Skin of body (tissue), 2 donors: ENCODE data around the gene NLRC3. TPM values are rescaled to one million over a fixed set of nuclear protein-coding genes. Genes with fewer than 3 reads are reported as not detected.

ENCODE experiments used
- DNase-seq: peaks from one replicate; lab custom pipeline; 2025; lab: John Stamatoyannopoulos, UW
- total RNA-seq: library from RNA; depleted of rRNA; stranded (reverse); fragments of >200 nt; gene quantifications from one replicate; pipeline ENCODE4 v1.2.3, GENCODE V29; 2014

The NLRC3 gene
- total RNA-seq, 1 donor from 2014 or later = 0.39 TPM

GRCh38 chr16:3579776-3580175 is 2.6 kb upstream of the NLRC3 start:
- DNase-seq = no peak

GRCh38 chr16:3578610-3579551 is 1.7 kb upstream of the NLRC3 start:
- no peak for DNase-seq

GRCh38 chr16:3578121-3578520 is 918 bp upstream of the NLRC3 start:
- DNase-seq = no peak

GRCh38 chr16:3576211-3576610 is 992 bp downstream of the NLRC3 start:
- DNase-seq = no peak

- DNase-seq = no peak
These were observed 1.7 kb downstream of the NLRC3 start for GRCh38 chr16:3575491-3575890.

GRCh38 chr16:3574195-3574594 is 3.0 kb downstream of the NLRC3 start:
- no peak for DNase-seq

- DNase-seq = no peak
These were observed 3.9 kb downstream of the NLRC3 start for GRCh38 chr16:3573146-3573815.

GRCh38 chr16:3570420-3571062 is 6.7 kb downstream of the NLRC3 start:
- DNase-seq = no peak

- no peak for DNase-seq
These were observed 7.4 kb downstream of the NLRC3 start for GRCh38 chr16:3569851-3570250.

- DNase-seq = no peak
These were observed 10.2 kb downstream of the NLRC3 start for GRCh38 chr16:3566990-3567389.

- DNase-seq = no peak
These were observed 12.4 kb downstream of the NLRC3 start for GRCh38 chr16:3564889-3565141.

- DNase-seq = no peak
These were observed 12.9 kb downstream of the NLRC3 start for GRCh38 chr16:3564130-3564888.

GRCh38 chr16:3562914-3563480 is 14.2 kb downstream of the NLRC3 start:
- no peak for DNase-seq

- no peak for DNase-seq
These were observed 15.6 kb downstream of the NLRC3 start for GRCh38 chr16:3561626-3562025.

- DNase-seq = no peak
These were observed 22.8 kb downstream of the NLRC3 start for GRCh38 chr16:3554351-3554928.

- DNase-seq = no peak
These were observed 23.9 kb downstream of the NLRC3 start for GRCh38 chr16:3553138-3553923.

GRCh38 chr16:3550851-3551847 is 26.1 kb downstream of the NLRC3 start:
- DNase-seq = no peak

GRCh38 chr16:3549906-3550305 is 27.3 kb downstream of the NLRC3 start:
- no peak for DNase-seq

GRCh38 chr16:3548859-3549258 is 28.3 kb downstream of the NLRC3 start:
- no peak for DNase-seq
